GM04504 (cell line): ENCODE results near the gene SLC25A30.

Source experiments
- DNase-seq: peaks from one replicate; pipeline ENCODE4 v3.0.0-alpha.2; 2012; ENCODE audit warnings: low read depth

Gene SLC25A30, protein sequence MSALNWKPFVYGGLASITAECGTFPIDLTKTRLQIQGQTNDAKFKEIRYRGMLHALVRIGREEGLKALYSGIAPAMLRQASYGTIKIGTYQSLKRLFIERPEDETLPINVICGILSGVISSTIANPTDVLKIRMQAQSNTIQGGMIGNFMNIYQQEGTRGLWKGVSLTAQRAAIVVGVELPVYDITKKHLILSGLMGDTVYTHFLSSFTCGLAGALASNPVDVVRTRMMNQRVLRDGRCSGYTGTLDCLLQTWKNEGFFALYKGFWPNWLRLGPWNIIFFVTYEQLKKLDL

DNA sequence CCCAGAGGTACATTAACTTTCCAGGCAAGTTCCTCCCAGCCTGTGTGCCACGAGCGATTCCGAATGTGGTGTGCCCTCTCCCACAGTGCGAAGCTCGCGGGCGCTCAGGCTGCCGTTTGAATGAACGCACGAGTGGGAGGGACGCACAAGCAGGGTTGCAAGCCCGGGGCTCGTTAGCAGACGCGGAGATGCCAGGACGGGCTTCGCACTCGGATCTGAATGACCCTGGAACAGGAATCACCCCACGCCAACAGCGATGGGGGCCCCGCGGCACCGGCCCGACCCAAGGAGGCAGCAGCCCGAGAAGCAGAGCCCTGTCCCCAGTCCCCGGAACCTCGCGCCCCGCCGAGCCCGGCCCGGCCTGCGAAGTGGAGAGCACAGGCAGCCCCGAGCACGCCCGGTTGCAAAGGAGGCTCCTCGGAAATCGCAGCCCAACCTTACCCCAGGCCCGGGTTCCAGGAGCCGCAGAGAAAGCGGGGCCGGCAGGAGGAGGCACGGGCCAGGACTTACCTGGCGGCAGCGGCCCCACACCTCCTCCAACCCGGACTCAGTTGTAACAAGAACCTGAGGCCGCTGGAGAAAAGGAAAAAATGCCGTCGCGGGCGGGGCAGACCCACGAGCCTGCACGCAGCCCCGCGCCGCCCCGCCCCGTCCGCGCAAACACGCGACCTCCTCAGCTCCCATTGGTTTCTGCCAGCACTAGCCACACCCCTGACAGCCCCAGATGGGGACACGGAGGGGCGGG lies at the start of gene SLC25A30:
Gene SLC25A30, minus strand, starts transcription at position 584 of the 745 bp plus-strand sequence. CDS start 6,948 bp downstream, outside the sequence.
- DNase-seq = peak; percentile 68

DNA sequence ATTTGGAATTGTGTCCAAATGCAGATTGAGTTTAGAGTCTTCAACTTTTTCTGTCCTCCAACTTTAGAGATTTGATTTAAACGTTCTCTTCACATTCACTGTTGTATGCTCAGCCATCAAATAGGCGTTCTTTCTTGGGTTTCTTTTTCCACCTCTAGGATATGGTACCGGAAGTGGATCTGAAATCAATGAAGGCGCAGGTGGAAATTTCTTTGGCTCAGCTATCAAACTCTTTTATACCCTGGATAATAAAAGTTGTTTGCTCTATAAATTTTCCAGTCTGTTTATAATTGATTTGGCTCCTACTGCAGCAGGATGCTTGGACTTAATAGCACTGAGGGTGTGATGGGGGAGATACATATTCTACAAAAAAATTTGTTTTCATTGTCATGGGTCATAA lies 48.2 kb upstream of the SLC25A30 start:
- DNase-seq = no peak

DNA sequence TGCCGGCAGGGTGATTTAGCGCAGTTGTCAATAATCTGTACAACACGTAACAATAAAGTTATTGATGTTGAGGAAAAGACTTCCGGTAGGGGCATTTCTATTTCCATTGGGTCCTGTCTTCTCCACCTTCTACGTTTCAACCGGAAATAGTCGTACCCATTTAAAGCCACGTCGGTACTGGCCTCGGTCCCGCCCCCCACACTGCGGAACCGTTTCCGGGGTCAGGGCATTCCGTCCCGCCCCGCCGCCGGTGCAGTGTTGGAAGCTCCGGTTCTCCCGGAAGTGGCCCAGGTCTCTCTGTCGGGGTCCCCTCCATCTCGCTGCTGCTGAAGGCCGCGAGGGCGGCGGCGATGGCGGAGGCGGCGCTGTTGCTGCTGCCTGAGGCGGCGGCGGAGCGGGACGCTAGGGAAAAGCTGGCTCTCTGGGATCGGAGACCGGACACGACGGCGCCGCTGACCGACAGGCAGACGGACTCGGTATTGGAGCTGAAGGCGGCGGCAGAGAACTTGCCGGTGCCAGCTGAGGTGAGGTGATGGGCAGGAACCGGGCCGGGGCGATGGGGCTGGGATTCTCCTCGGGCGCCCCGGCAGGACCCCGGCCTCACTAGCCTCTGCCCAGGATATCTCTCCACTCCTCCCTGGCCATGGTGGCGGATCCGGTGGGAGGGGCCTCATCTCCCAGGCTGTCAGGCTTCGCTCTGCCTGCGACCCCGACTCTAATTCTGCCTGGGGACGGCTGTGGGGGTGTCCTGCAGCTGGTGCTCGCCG lies 46.7 kb upstream of the SLC25A30 start, which contains the start of gene COG3:
Gene COG3, plus strand, starts transcription at position 253 of the 767 bp plus-strand sequence. Its CDS starts 98 bp downstream, at position 351.
- peak; percentile 93 for DNase-seq

DNA sequence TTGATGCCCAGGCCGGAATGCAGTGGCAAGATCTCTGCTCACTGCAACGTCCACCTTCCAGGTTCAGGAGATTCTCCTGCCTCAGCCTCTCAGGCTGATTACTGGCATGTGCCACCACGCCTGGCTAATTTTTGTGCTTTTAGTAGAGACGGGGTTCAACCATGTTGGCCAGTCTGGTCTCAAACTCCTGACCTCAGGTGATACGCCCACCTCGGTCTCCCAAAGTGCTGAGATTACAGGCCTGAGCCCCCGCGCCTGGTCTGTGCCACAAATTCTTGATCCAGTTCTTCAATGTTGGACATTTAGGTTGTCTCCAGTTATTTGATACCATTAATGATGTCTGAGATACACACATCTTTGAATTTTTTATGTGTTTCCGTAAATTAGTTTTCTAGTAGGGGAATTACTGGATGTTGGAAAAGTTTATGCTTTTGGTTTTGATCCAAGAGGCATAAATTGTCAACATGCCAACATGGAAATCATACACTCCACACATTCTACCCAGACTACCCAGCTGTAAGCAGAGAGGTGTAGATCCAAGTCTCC lies 46.0 kb upstream of the SLC25A30 start:
- DNase-seq = no peak

DNA sequence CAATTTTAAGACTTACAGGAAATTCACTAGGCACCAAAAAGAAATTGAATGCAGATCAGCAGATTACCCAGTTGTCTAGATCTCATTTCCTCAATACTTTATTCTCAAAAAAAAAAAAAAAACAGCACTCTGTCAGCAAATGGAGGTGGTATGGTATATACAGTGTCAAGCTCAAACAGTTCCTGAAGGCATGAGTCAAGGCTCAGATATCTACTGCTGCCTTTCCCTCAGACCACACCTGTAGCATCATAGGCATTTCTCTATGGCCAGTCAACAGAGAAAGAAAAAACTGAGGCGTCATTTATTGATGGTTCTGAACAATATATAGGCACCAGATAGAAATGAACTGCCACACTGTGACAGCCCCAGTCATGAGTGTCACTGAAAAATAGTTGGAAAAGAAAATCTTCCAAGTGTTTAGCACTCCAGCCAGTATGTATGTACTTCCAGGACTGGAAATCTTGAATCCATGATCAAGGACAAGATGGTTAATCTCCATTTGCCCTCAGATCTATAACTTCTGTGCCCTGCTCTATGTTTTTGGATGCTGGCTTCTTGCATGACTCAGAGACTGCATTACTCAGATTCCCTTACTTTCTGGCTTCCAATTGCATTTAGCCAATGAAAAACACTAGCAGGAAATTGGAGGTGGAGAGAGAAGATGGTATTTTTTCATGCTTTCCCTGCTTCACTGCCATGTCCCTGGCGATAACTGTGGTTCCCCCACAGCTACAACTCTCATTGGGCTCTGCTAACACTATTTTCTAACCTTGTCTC lies 38.2 kb upstream of the SLC25A30 start:
- DNase-seq = no peak

DNA sequence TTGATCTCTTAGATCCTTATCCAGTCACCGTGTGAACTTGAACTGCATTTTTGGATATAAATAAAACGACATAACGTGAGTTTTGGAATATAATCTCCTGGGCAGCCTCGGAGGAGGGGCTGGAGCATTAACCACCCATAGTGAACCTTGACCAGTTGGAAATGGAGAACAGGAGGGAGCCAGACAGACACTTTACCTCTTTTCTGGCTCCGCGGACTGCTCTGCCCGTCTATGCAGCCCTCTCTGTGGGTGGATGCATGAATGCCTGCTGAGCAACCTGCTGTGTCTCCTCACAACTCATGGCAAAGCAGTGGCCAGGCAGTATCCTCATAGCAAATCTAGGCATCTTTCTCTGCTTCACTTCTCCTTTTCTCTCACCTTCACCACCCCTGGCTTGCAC lies 36.0 kb upstream of the SLC25A30 start:
- no peak for DNase-seq

DNA sequence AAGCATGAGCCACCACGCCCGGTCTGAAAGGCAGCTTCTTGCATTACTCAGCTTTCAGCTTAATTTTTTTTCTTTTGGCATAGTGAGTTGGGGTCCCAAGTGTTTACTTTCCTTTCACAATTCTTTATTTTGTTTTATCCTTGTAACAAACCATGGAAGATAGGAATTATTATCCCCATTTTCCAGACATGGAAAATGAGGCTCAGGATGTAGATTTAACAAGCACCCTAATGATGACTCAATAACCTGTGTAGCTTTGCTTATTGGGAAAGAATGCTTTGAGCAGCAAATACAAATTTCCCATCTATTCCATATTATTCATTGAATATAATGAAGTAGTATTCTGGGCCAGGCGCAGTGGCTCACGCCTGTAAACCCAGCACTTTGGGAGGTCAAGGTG lies 33.1 kb upstream of the SLC25A30 start:
- no peak for DNase-seq

DNA sequence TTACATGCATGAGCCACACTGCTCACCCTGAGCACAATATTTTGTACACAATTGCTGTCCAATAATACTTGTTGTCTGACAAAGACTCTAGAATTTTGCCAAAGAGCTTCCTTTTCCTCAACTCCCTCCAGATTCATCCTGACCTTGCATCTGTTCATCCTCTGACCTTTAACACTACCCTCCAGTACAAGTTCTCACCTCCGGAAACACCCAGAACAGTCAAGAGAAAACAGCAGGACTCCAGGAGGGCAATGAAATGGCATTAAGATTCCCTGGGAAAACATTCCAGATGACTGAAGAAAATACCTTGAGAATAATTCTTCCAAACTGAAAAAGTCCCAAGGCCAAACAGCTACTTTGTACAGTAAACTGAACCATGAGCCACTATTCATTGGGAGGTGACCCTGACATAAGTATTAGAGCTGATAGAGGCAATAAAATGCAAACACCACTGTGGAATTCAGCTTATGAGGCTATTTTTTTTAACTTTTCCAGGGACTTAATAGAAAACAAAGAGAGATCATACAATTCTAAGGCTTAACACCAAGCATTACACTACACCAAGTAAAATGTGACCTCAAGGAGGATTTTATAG lies 30.9 kb upstream of the SLC25A30 start:
- no peak for DNase-seq

DNA sequence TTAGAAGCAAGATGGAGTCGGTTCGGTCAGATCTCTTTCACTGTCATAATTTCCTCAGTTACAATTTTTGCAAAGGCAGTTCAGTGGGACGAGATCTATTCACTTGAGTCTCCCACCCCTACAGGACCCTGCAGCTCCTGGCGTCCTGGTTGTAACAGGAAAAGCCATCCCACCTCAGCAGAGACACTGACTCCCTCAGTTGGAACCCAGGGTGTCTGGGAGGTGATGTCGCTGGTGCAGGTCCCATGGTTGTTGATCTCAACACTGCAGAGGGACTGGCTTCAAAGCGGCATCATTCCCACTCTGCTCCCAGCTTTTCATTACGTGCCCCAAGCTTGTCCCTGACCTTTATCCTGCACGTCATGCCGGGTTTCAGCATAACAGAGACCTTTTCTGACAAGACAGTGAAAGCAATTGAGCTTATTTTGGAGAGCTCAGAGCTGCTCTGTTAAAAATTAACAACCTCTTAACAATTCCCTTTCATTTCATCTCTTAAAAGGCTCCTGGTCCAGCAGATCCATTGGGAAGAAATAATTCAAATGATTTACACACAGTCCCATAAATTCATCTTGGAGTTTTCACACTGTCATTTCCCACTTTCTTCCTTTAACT lies 29.0 kb upstream of the SLC25A30 start:
- no peak for DNase-seq

DNA sequence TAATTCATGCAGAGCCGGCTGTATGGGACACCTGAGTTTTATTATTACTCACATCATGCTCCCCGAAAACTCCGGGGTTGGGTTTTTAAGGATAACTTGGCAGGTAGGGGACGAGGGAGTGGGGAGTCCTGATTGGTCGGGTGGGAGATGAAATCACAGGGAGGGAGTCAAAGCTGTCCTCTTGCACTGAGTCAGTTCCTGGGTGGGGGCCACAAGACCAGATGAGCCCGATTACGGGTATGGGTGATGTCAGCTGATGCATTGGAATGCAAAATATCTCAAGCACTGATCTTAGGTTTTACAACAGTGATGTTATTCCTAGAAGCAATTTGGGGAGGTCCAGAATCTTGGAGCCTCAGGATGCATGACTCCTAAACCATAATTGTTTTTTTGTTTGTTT lies 28.0 kb upstream of the SLC25A30 start:
- peak; percentile 46 for DNase-seq

DNA sequence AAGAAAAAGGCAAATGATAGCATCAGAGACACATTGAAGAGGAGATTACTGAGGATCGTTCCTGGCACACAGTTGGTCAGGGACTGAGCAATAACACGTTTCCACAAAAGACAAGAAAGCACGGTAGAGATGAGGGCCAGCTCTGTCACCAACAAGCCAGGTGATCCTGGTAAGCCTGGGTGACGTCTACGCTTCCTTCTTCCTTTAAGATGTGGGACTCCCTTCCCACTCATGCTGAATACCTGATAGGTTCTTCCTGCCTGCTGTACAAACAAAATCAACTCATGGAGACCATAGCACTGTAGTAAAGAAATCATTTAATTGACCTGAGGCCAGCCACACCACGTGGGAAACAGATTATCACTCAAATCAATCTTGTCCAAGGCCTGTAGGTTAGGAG lies 26.9 kb upstream of the SLC25A30 start:
- no peak for DNase-seq

DNA sequence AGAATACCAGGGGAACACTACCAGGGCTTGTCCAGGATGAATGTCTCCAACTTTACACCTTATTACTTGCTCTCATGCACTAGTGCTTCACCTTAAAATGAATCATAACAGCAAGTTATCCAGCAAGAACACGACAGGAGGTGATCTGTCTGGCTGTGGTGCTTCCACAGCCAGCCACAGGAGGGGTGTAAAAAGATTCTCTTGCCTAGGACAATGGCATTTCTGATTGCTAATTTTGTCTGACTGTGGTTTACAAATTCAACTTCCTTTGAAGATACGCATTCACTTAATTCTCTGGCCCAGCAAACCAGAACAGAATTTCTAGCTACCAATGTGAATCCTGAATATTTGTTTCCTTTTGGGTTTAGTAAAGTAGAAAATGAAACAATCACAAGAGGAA lies 23.5 kb upstream of the SLC25A30 start:
- DNase-seq = no peak

DNA sequence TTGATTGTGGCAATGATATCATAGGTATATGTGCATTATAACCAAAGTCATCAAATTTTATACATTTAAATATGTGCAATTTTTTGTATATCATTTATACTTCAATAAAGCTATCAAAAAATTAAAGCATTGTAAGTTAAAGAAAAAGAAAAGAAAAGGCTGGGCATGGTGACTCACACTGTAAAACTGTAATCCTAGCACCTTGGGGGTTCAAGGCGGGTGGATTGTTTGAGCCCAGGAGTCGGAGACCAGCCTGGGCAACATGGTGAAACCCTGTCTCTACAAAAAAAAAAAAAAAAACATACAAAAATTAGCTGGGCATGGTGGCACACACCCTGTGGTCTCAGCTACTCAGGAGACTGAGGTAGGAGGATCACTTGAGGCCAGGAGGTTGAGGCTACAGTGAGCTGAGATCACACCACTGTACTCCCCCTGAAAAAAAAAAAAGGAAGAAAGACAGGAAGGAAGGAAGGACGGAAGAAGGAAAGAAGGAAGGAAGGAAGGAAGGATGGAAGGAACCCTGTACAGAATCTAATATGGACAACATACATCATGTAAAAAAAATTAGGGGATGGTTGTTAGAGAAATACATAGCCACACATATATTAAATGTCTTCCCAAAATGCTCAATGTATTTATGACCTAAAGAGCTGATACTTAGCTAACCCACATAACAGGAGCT lies 21.7 kb upstream of the SLC25A30 start:
- no peak for DNase-seq

DNA sequence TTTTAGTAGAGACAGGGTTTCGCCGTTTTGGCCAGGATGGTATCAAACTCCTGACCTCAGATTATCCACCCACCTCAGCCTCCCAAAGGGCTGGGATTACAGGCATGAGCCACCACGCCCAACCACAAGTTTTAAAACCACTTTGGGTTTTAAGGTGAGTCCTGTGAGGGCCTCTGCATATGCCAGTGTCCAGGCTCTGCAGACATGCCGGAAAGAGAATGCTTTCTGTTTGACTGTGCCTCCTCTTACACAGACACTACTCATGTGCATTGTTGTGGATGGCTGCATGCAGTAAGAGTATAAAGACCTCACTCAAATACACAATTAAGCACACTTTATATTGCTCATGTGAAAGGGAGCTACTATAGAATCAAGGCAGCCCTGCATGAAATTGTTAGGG lies 20.8 kb upstream of the SLC25A30 start:
- DNase-seq = no peak

DNA sequence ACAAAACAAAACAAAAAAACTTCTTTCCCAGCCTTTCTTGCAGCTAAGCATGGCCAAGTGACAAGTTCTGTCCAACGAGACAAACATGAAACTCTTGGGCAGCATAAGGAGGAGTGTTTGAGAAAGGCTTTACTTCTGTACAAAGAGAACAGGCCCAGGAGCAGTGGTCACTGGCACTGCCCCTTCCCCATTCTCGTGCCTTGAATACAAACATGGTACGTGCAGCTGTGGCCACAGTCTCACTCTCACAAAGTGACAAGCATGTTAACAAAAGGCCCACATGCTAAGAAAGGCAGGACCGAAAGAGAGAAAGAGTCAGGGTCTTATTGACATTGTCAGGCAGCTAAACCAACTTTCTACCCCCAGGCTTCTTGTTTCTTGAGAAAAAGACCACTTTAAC lies 19.8 kb upstream of the SLC25A30 start:
- no peak for DNase-seq

DNA sequence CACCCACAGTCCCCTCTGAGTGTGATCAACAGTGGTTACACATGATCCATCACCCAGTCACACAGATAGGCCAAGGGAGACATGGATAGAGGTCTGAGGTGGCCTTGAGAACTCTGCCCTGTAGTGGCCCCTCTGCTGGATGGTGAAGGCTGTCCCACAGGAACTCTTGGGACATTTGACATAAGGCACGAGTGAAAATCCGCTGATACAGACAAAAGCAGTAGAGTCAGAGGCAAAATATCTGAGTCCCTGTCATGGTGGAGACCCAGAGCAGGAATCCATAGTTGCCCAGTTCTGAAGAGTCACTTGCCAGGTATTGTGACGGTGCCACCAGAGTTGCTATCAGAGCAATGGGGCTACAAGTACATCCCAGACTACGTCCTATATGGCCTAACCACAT lies 18.8 kb upstream of the SLC25A30 start:
- no peak for DNase-seq

DNA sequence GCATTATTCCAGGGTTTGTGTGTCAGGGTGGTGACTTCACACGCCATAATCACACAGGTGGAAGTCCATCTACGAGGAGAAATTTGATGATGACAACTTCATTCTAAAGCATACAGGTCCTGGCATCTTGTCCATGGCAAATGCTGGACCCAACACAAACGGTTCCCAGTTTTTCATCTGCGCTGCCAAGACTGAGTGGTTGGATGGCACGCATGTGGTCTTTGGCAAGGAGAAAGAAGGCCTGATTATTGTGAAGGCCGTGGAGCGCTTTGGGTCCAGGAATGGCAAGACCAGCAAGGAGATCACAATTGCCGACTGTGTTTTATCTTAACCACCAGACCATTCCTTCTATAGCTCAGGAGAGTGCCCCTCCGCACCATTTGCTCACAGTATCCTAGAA lies 18.2 kb upstream of the SLC25A30 start:
- DNase-seq = no peak

DNA sequence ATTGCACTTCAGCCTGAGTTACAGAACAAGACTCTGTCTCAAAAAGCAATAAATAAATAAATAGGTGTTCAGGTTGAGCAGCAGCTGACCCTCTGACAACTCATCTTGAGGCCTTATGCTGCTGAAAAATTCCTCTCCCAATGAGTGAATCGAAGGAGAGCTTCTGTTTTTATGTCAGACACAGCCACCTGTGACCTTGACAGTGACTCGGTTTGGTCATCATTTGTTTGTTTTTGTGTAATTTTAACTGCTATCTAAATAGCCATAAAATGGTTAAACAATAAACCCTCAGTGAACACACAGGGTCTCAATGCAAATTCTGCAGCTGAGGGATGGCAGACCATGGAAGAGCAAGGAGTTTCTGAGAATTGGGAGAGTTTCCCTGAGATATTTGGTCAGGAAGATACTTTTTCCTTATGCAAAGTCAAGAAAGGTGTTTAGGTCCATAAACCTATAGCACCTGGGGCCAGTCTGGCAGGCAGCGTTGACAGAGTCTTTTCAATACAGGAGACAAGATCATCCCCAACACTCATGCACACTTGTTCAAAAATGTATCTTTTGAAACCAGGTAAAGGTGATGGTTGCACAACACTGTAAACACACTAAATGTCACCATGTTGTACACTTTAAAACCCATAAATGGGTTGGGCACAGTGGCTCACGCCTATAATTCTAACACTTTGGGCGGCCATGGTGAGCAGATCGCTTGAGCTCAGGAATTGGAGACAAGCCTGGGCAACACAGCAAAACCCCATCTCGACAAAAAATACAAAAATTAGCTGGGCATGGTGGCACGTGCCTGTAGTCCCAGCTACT lies 16.6 kb upstream of the SLC25A30 start:
- no peak for DNase-seq

DNA sequence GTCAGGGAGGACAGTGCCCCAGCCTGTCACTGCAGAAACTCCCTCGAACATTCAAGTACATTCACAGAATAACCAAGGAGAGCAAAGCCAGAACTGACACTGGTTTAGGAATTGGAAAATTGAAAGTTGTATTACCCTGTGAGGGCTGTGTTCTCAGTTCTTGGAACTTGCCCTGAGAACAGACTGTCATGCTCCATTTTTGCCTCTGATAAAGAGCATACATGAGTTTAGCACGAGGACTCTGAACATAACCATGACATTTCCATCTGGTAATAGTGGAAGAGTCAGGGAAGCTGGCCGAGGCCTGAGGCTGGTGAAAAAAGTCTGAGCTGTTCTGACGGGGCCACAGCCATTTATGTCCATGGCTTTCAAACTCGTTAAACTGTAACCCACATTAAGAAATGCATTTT lies 15.2 kb upstream of the SLC25A30 start:
- DNase-seq = no peak
